Measurements from ENCODE around the gene CDCA4.
"Not testable (repeated sequence)": the region's sequence is repeated elsewhere in the genome, so short reads cannot be mapped to it uniquely, and the experiment has no call there.

The CDCA4 gene
- total RNA-seq, result 35.0 to 46.5 reads per million in 2 experiments

GRCh38 chr14:105020815-105021655, at the start of gene CDCA4:
Gene CDCA4 (minus strand): TSS chr14:105021083. CDS start chr14:105011929, 9,154 bp downstream.
- peak; percentile 95 for DNase-seq (ENCODE audit: low read depth)

DNA sequence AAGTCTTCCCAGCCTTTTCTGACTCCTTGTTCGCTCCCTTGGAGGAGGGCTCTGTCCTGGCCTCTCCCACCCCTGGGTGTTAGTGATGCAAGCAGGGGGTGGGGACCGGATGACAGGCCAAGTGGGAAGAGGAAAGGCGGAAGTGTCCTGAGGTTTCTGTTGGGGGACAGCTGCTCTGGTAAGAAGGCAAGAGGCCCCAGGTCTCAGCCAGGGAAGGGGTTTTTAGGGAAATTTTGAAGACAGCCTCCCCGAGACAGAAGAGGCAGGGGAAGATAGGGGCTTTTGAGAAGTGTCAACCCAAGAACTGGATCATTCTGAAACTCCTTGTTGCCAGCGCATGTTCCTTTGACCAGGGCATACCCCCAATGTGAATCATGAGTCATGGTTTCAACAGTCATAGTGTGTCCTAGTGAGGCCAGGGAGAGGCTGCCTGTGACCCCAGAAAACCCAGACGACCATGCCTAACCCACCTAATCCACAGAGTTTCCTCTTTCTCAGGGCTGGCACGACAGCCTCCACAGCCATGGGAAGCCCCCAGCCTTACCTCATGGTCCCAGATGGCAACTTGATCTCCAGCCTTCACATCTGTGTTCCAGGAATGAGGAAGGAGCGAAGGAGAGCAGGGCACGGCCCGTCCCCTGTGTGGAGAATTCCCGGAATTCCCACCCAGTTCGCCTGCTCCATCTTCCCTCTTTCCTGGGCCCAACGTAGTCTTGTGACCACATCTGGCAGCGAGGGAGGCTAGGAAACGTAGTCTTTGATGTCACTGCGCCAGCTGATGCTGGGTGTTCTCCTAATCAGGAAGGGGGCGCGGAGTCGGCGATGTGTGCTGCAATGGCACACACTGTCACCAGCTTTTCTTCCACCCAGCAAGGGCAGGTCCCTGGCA, 49.2 kb upstream of the CDCA4 start:
- no peak for DNase-seq (ENCODE audit: low read depth)

- no peak for DNase-seq (ENCODE audit: low read depth)
Observed at GRCh38 chr14:105069522-105069870, 48.6 kb upstream of the CDCA4 start.

DNA sequence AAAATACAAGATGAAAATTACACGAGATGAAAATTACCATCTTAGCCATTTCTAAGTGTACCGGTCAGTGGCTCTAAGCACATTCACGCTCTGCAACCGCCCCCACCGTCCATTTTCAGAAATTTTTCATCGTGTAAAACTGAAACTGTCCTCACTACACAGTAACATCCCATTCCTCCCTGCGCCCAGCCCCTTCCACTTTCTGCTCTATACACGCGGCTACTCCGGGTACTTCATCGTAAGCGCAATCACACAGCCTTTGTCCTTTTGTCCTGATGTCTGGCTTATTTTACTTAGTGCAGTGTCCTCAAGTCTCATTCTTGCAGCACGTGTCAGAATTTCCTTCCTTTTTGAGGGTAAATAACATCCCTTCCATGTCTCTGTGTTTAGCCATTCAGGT, 47.9 kb upstream of the CDCA4 start:
- no peak for DNase-seq (ENCODE audit: low read depth)

DNA sequence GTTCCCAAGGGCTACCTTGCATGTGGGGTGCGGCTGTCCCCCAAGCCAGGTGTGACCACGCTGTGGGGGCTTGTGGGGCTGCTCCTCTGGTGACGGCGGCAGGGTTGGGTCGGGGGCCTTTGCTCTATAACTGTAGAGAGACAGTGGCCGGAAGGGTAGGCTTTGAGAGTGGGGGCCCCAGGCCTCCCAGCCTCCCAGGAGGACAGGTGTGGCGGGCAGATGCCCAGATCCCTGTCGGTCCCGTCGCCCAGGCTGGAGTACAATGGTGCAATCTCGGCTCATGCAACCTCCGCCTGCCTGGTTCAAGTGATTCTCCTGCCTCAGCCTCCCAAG, 47.1 kb upstream of the CDCA4 start:
- DNase-seq (ENCODE audit: low read depth), result no peak

DNA sequence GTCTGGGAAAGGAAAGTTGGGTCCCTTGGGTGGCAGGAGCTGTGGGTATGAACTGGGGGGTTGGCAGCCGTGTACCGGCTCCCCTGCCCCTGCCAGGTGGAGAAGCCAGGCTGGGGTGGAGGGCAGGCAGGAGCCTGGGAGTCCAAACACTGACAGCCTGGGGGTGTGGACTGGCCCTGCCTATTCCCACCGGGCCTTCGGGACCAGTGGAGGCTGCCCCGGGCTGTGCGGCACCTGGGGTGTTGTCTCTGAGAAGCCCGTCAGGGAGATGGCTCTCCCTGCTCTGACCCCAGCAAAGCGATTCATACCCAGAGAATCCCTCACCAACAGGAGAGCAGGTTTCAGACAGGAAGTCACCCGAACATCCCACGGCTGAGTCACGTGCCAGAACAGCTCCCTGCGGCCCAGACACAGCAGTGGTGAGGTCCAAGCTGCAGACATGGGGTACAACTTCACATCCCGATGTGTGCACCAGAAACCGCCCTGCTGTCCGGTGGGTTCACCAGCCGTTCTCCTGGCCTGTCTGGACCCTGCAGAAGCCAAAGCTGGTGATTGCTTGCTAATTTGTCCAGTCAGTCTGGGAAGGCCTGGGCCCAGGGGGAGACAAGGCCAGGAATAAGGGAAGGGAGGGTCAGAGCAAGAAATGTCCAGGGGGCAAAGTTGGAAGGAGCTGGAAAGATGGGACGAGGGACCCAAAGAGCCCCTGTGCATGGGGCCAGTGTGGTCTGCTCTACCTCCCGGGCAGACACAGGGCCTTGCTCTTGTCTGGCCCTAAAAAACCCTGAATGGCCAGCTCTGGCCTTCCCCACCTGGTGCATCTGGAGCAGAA, 46.5 kb upstream of the CDCA4 start:
- peak; percentile 43 for DNase-seq (ENCODE audit: low read depth)

DNA sequence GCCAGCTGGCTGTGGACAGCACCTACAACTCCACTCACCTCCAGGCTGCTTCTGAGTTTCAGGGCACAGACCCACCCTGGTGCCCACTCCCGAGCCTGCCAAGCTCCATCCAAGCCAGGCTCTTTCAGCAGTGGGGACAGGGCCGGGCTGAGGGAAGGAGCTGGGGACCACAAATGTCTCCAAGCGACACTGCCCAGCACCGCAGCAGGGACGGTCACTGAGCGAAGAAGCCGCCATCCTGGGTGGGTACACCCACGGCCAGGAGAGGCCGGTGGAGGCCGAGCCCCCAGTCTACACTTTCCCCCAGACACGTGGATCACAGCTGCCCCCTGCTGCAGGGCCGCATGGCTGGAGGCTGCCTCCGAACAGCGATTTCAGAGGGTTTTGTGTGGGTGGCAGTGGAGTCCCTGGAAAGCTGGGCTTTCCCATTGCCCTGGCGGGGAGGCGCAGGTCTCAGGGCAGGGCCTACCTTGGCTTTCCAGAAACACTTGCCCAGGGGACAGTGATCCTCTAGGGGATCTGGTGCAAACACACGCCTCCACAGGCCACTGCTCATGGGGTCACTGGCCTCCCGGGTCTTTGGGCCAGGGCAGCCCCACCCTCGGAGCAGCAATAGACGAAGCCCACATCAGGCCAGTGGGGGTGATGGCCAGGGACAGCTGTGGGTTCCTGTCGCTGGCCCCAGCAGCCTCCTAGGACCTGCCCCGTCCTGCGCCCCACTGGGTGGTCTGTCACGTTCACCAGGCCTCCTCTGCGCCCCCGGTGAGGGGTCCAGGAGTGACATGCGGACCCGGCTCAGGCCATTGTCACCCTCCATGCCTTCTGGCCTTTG, 45.6 kb upstream of the CDCA4 start:
- DNase-seq (ENCODE audit: low read depth), result no peak

- peak; percentile 90 for DNase-seq (ENCODE audit: low read depth)
Observed at GRCh38 chr14:105065280-105066228, 44.7 kb upstream of the CDCA4 start, which contains the start of gene GPR132. Gene GPR132 (minus strand): TSS chr14:105065430. CDS start chr14:105055420, 10,010 bp downstream.

GRCh38 chr14:105064721-105065143, 43.8 kb upstream of the CDCA4 start:
- no peak for DNase-seq (ENCODE audit: low read depth)

- no peak for DNase-seq (ENCODE audit: low read depth)
Observed at GRCh38 chr14:105064001-105064400, 43.1 kb upstream of the CDCA4 start.

- DNase-seq (ENCODE audit: low read depth), result not testable (repeated sequence)
Observed at GRCh38 chr14:105063506-105063905, 42.6 kb upstream of the CDCA4 start.

GRCh38 chr14:105063056-105063455, 42.2 kb upstream of the CDCA4 start:
- DNase-seq (ENCODE audit: low read depth), result no peak

DNA sequence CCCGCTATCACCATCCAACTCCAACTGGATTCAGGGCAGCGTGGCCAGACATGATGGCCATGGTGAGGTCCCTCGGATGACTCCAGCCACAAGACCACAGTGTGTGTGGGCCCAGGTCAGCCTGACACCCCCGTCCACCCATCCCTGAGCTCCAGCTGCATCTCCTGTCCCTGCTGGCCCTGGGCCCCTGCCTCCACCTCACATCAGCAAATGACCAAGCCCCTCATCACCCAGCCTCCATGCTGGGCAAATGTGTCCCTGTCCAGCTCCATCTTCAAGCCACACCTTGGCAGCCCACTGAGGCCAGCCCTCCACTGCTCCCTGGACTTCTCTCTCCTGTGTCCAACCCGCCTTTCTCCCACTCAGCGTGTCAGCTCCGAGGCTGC, 41.2 kb upstream of the CDCA4 start:
- DNase-seq (ENCODE audit: low read depth), result no peak

- no peak for DNase-seq (ENCODE audit: low read depth)
Observed at GRCh38 chr14:105061428-105062047, 40.7 kb upstream of the CDCA4 start.

- DNase-seq (ENCODE audit: low read depth), result no peak
Observed at GRCh38 chr14:105060751-105061427, 40.0 kb upstream of the CDCA4 start.

GRCh38 chr14:105059925-105060565, 39.2 kb upstream of the CDCA4 start:
- no peak for DNase-seq (ENCODE audit: low read depth)

- peak; percentile 66 for DNase-seq (ENCODE audit: low read depth)
Observed at GRCh38 chr14:105059035-105059924, 38.4 kb upstream of the CDCA4 start.

Measured in T follicular helper cell (primary cell).